Lower leg skin (tissue), 3 donors: ENCODE data around the gene APOL3.

Experiments
- CTCF ChIP-seq, 3 donors: fragments of 450-650 bp; IDR thresholded peaks; one replicate each; pipeline ENCODE4 v1.5.1; 2016; ENCODE audit warnings: antibody characterized with exemption in 3 of 3, mild to moderate bottlenecking in 3 of 3, moderate library complexity in 2 of 3
- POLR2A ChIP-seq, 2 donors: fragments of 450-650 bp; IDR thresholded peaks; one replicate each; pipeline ENCODE4 v1.6.1; 2016 to 2017; ENCODE audit warnings: antibody characterized with exemption in 2 of 2, mild to moderate bottlenecking in 1 of 2, moderate library complexity in 1 of 2

- TF ChIP-seq CTCF (IDR thresholded peaks at IDR 0.05) (no peak), POLR2A (IDR thresholded peaks at IDR 0.05) (no peak)
Measured at GRCh38 chr22:36143066-36143815, 17.3 kb downstream of the APOL3 start.
